ENCODE data around the gene FMO5. TPM values are rescaled to one million over a fixed set of nuclear protein-coding genes. Genes with fewer than 3 reads are reported as not detected.
A peak's percentile ranks its signal among the peaks of the same experiment; 100 is the strongest.

The FMO5 gene
- total RNA-seq, 1 experiment from 2014 or later = 0.72 TPM

DNA sequence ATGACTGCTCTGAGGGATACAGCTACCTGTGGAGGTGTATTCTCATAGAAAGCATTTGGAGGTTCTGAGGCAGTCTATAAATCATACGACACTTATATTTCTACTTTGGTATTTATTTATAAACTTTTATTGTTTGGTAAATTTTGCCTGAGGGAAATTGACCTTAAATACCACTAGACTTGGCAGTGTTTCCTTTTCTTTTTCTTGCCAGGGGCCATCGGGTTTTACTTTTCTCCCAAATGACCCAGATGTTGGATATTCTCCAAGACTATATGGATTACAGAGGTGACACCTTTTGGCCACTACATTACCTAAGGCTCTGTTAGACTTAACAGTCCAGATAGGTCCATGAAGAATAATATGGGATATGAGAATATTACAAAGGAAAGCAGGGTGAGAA, 45.6 kb upstream of the FMO5 start:
- no peak overlapping the region for H3K4me3 Mint-ChIP-seq (ENCODE audit: unreplicated experiment)
- DNase-seq (ENCODE audit: unreplicated experiment) = no peak
- TF ChIP-seq, protein P1, sequence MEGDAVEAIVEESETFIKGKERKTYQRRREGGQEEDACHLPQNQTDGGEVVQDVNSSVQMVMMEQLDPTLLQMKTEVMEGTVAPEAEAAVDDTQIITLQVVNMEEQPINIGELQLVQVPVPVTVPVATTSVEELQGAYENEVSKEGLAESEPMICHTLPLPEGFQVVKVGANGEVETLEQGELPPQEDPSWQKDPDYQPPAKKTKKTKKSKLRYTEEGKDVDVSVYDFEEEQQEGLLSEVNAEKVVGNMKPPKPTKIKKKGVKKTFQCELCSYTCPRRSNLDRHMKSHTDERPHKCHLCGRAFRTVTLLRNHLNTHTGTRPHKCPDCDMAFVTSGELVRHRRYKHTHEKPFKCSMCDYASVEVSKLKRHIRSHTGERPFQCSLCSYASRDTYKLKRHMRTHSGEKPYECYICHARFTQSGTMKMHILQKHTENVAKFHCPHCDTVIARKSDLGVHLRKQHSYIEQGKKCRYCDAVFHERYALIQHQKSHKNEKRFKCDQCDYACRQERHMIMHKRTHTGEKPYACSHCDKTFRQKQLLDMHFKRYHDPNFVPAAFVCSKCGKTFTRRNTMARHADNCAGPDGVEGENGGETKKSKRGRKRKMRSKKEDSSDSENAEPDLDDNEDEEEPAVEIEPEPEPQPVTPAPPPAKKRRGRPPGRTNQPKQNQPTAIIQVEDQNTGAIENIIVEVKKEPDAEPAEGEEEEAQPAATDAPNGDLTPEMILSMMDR (IDR thresholded peaks at IDR 0.05; ENCODE audit: unreplicated experiment) = no peak
- intact Hi-C loops (cut with micrococcal nuclease) = loop anchor here (5.0 kb wide), 1 partner anchor 622 kb away; no protein-coding TSS in a partner anchor
- peaks cover 14% of the 10 kb centered on the region for H3K4me1 Mint-ChIP-seq (ENCODE audit: insufficient read depth, unreplicated experiment)
- H3K27me3 Mint-ChIP-seq (ENCODE audit: insufficient read depth, unreplicated experiment) = no peaks in the 10 kb centered on the region
- BruUV-seq (replicated peaks) = no TSS peak
- peaks cover 63% of the 10 kb centered on the region for H3K36me3 Mint-ChIP-seq (ENCODE audit: insufficient read depth, unreplicated experiment)
- peak overlapping the region; percentile 16 for H3K27ac Mint-ChIP-seq (ENCODE audit: low read depth, unreplicated experiment)
- ChIA-PET POLR2A (no interaction called here), CTCF (interaction anchor here (0.7 to 1.7 kb wide), 4 partner anchors 27 to 626 kb away, joined by 3 to 6 read pairs (median 4); no protein-coding TSS in a partner anchor)
- H3K9me3 Mint-ChIP-seq (ENCODE audit: unreplicated experiment) = no peaks in the 10 kb centered on the region

DNA sequence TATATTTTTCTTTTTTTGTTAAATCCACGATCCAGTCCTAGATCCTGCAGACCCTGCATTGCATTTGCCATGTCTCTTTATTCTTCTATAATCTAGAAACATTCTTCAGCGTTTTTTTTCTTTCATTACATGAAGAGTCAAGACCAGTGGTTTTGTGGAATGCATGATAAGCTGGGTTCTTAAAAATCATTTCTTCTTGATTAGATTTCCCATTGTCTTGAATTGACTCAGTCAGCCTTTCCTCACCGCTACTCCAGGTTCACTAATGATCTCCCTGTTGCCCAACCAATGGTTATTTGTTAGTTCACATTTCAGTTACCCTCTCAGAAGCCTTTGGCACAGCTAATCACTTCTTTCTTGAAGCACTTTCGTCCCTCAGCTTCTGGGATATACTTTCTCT, 42.6 kb upstream of the FMO5 start:
- TF ChIP-seq, protein P1 (IDR thresholded peaks at IDR 0.05; ENCODE audit: unreplicated experiment) = no peak
- Mint-ChIP-seq H3K9me3 (ENCODE audit: unreplicated experiment) (no peaks in the 10 kb centered on the region), H3K4me1 (ENCODE audit: insufficient read depth, unreplicated experiment) (peaks cover 20% of the 10 kb centered on the region), H3K36me3 (ENCODE audit: insufficient read depth, unreplicated experiment) (peaks cover 78% of the 10 kb centered on the region), H3K27me3 (ENCODE audit: insufficient read depth, unreplicated experiment) (no peaks in the 10 kb centered on the region), H3K4me3 (ENCODE audit: unreplicated experiment) (no peak overlapping the region), H3K27ac (ENCODE audit: low read depth, unreplicated experiment) (peak overlapping the region; percentile 49)
- DNase-seq (ENCODE audit: unreplicated experiment) = no peak
- intact Hi-C loops (cut with micrococcal nuclease) = no loop called here
- no TSS peak for BruUV-seq (replicated peaks)
- ChIA-PET POLR2A (no interaction called here), CTCF (interaction anchor here (0.9 kb wide), 1 partner anchor 19 kb away, joined by 3 read pairs; no protein-coding TSS in a partner anchor)

DNA sequence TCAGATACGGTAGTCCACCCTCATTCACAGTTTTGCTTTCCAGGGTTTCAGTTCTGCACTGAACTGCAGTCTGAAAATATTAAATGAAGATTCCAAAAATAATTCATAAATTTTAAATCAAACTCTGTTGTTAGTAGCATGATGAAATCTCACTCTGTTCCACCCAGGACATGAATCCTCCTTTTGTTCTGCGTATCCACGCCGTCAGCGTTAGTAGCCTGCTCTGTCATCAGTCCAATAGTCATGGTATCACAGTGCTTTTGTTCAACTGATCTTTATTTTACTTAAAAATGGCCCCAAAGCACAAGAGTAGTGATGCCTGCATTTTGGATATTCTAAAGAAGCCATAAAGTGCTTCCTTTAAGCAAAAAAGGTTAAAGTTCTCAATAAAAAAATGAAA, 41.2 kb upstream of the FMO5 start:
- TF ChIP-seq, protein P1 (IDR thresholded peaks at IDR 0.05; ENCODE audit: unreplicated experiment) = no peak
- H3K27ac Mint-ChIP-seq (ENCODE audit: low read depth, unreplicated experiment) = no peak overlapping the region
- H3K4me3 Mint-ChIP-seq (ENCODE audit: unreplicated experiment) = no peak overlapping the region
- ChIA-PET POLR2A (no interaction called here), CTCF (no interaction called here)
- no peak for DNase-seq (ENCODE audit: unreplicated experiment)
- H3K36me3 Mint-ChIP-seq (ENCODE audit: insufficient read depth, unreplicated experiment) = peaks cover 88% of the 10 kb centered on the region
- no peaks in the 10 kb centered on the region for H3K27me3 Mint-ChIP-seq (ENCODE audit: insufficient read depth, unreplicated experiment)
- no peaks in the 10 kb centered on the region for H3K9me3 Mint-ChIP-seq (ENCODE audit: unreplicated experiment)
- intact Hi-C loops (cut with micrococcal nuclease) = no loop called here
- BruUV-seq (replicated peaks) = no TSS peak
- H3K4me1 Mint-ChIP-seq (ENCODE audit: insufficient read depth, unreplicated experiment) = peaks cover 20% of the 10 kb centered on the region

DNA sequence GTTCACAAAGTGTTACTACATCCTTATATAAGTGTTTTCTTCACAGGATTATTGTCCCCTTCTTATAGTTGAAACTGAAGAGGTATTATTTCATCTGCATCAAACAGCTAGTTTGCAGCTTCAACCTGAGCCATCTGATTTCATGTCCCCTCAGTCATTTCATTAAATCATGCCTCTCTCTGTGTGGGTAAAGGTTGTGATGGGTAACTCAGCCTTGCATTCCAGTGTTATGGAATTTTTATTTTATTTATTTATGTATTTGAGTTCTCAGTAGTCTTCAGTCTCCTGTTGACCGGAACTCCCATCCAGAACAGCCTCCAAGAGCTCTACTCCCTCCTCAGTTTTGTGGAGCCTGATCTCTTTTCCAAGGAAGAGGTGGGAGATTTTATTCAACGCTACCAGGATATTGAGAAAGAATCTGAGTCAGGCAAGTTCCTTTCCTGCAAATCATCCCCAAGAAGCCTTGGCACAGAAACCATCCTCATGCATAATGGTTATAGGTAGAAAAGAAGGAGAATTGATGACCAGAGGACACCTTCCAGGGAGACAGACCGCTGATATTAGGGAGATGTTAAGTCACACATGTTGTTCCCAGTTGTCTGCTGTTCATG, 39.1 kb upstream of the FMO5 start:
- peak overlapping the region; percentile 75 for H3K27ac Mint-ChIP-seq (ENCODE audit: low read depth, unreplicated experiment)
- no peak overlapping the region for H3K4me3 Mint-ChIP-seq (ENCODE audit: unreplicated experiment)
- ChIA-PET CTCF (interaction anchor here (0.6 to 3.5 kb wide), 2 partner anchors 21 to 141 kb away, joined by 3 to 15 read pairs; no protein-coding TSS in a partner anchor), POLR2A (interaction anchor here (1.2 kb wide), 1 partner anchor 9 kb away, joined by 4 read pairs; no protein-coding TSS in a partner anchor)
- intact Hi-C loops (cut with micrococcal nuclease) = no loop called here
- H3K4me1 Mint-ChIP-seq (ENCODE audit: insufficient read depth, unreplicated experiment) = peaks cover 18% of the 10 kb centered on the region
- TF ChIP-seq, protein P1 (IDR thresholded peaks at IDR 0.05; ENCODE audit: unreplicated experiment) = no peak
- DNase-seq (ENCODE audit: unreplicated experiment) = peak; percentile 79
- peaks cover 97% of the 10 kb centered on the region for H3K36me3 Mint-ChIP-seq (ENCODE audit: insufficient read depth, unreplicated experiment)
- no TSS peak for BruUV-seq (replicated peaks)
- no peaks in the 10 kb centered on the region for H3K27me3 Mint-ChIP-seq (ENCODE audit: insufficient read depth, unreplicated experiment)
- H3K9me3 Mint-ChIP-seq (ENCODE audit: unreplicated experiment) = no peaks in the 10 kb centered on the region

Data from MCF 10A (cell line).